T-helper 9 cell (primary cell): Measurements from ENCODE around the gene MTOR.

Source experiments
- DNase-seq: peaks from one replicate; pipeline ENCODE4 v3.0.0-alpha.2; 2020

The MTOR gene

GRCh38 chr1:11059155-11059967, 203.0 kb downstream of the MTOR start:
- no peak for DNase-seq

- no peak for DNase-seq
Measured at GRCh38 chr1:11058595-11059154, 203.7 kb downstream of the MTOR start.

- DNase-seq, result no peak
Measured at GRCh38 chr1:11058026-11058425, 204.3 kb downstream of the MTOR start.

GRCh38 chr1:11057477-11057876, 204.9 kb downstream of the MTOR start:
- no peak for DNase-seq
